GM20000 (cell line): ENCODE results near the gene SH3TC2.
"Not testable (repeated sequence)": the region's sequence is repeated elsewhere in the genome, so short reads cannot be mapped to it uniquely, and the experiment has no call there.

Experiments
- DNase-seq: peaks from one replicate; pipeline ENCODE4 v3.0.0; 2012; ENCODE audit warnings: low spot score
- CTCF ChIP-seq: IDR thresholded peaks from 2 replicates; pipeline ENCODE4 v1.5.1; 2012; ENCODE audit warnings: mild to moderate bottlenecking, control low read depth; ENCODE audit errors: extremely low read depth, missing control alignments

Gene SH3TC2

DNA sequence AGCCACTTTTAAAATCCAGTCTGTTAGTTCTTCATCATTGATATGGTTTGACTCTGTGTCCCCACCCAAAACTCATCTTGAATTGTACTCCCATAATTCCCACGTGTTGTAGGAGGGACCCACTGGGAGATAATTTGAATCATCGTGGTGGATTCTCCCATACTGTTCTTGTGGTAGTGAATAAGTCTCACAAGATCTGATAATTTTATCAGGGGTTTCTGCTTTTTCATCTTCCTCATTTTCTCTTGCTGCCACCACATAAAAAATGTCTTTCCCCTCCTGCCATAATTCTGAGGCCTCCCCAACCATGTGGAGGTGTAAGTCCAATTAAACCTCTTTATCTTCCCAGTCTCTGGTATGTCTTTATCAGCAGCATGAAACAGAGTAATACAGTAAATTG, 26.9 kb upstream of the SH3TC2 start:
- no peak for TF ChIP-seq CTCF
- DNase-seq = no peak

GRCh38 chr5:149088686-149089085, 25.8 kb upstream of the SH3TC2 start:
- TF ChIP-seq CTCF = no peak
- no peak for DNase-seq

GRCh38 chr5:149083846-149084245, 21.0 kb upstream of the SH3TC2 start:
- DNase-seq = no peak

DNA sequence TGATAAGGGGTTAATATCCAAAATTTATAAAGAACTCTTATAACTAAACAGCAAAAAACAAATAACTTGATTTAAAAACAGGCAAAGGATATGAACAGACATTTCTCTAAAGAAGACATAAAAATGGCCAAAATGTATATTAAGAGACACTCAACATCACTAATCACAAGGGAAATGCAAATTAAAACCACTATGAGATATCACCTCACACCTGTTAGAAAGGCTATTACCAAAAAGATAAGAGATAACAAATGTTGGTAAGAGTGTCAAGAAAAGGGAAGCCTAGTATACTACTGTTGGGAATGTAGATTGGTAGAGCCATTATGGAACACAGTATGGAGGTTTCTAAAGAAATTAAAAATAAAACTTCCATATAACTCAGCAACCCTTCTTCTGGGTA, 19.4 kb upstream of the SH3TC2 start:
- no peak for DNase-seq
- no peak for TF ChIP-seq CTCF

More at GRCh38 chr5:149083846-149084245, 21.0 kb upstream of the SH3TC2 start:
- TF ChIP-seq CTCF = no peak

- no peak for TF ChIP-seq CTCF
- DNase-seq = no peak
These were observed 17.4 kb upstream of the SH3TC2 start for GRCh38 chr5:149080294-149080693.

- no peak for TF ChIP-seq CTCF
- DNase-seq = no peak
These were observed 17.0 kb upstream of the SH3TC2 start for GRCh38 chr5:149079883-149080282.

DNA sequence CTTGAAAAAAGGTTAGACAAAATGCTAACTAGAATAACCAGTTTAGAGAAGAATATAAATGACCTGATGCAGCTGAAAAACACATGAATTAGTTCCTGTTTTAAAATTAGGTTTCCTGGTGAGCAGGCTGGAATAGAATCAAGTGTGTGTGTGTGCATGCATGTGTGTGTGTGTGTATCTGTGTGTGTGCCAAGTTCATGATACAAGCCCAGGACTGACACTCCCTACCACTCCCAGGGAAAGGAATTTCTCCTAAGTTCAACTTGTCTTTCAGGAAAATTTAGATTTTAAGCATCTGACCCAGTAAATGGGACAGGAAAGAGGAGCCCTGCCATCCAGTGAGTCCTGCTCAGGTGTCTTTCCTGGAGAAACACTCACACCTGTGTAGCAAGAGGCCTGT, 11.2 kb upstream of the SH3TC2 start:
- not testable (repeated sequence) for DNase-seq

DNA sequence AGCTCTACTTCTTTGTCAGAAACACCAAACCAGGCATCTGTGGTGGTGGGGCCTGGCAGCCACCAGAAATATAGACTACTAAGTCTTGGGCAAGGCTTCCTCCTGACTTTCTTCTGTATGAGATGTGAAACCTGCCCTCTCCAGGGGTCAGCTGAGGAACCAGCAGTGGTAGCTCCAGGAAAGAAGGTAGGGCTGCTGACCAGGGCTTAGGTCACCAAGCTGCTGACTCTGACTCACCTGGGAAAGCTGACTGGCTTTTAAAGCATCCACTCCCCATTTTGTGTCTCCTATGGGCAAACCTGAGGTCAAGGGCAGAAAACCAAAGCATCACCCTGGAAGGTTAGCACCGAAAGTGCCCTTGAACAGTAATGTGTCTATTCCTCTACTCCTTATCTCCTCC, 10.4 kb upstream of the SH3TC2 start:
- no peak for TF ChIP-seq CTCF
- DNase-seq = no peak
